Activated T-cell treated with anti-CD3 and anti-CD28 coated beads, Interleukin-2, amount 50 U/mL, for 4 hours (primary cell): ENCODE results near the gene BRDT. TPM values are rescaled to one million over a fixed set of nuclear protein-coding genes. Genes with fewer than 3 reads are reported as not detected.

ENCODE experiments used
- ATAC-seq, 2 donors: fragments of 200-7000 bp; cut with Tn5 transposase; one replicate each; pipeline ENCODE4 v1.10.0; 2021
- DNase-seq: peaks from one replicate; pipeline ENCODE4 v3.0.0-alpha.2; 2020
- H3K27me3 Mint-ChIP-seq: one replicate; pipeline ENCODE4 v1.8.0; 2021; ENCODE audit warnings: low read depth, mixed read lengths
- H3K36me3 Mint-ChIP-seq: one replicate; pipeline ENCODE4 v1.8.0; 2022; ENCODE audit warnings: mixed read lengths; ENCODE audit not compliant: insufficient read depth
- H3K4me1 Mint-ChIP-seq: one replicate; pipeline ENCODE4 v1.8.0; 2021; ENCODE audit warnings: low read depth, mixed read lengths
- H3K4me3 Mint-ChIP-seq: one replicate; pipeline ENCODE4 v1.8.0; 2021; ENCODE audit warnings: mild to moderate bottlenecking, moderate library complexity, mixed read lengths
- H3K9me3 Mint-ChIP-seq: one replicate; pipeline ENCODE4 v1.8.0; 2021; ENCODE audit warnings: mixed read lengths
- total RNA-seq, 3 donors: library from RNA; stranded (reverse); gene quantifications; one replicate each; pipeline ENCODE4 v1.2.1, GENCODE V29; 2021

The BRDT gene
- not detected for total RNA-seq

DNA sequence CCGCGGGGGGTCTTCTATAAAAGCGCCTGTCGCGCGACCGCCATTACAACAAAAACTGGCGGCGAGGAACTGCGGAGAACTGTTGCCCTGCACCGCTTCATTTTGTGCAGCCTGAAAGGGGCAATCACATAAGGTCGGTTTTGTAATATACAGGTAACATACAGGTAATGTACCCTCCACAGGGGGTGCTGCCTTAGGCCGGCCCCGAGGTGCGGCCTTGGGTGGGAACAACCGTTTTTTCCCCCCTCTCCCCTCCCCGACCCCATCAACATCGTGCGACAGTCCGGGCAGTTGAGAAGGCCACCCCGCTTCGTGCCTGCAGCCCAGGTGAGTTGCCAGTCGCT is at the start of gene BRDT:
Gene BRDT, plus strand, starts transcription at position 46 of the 344 bp plus-strand sequence. CDS start 13,354 bp downstream, outside the sequence.
- H3K36me3 Mint-ChIP-seq, result no peaks in the 10 kb centered on the region

DNA sequence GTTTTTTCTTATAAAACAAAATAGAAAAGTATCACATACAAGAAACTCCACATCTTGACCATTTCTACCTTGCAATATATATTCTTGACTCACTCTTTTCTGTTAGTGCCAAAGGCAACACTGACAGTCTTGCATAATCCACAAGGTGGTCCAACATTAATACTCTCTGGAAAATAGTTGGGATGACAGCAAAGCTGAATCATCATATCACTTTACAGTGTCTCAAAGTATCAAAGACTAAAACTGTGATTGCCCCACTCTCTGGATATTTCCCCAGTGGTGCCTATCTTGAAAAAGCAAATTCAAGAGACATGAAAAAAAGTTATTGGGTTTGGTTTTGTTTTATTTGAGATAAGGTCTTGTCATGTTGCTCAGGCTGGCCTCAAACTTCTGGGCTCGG is 48.6 kb upstream of the BRDT start:
- no peaks in the 10 kb centered on the region for H3K36me3 Mint-ChIP-seq
- ATAC-seq (no peak), DNase-seq (no peak)

More for the DNA sequence above, at the start of gene BRDT:
- no peaks in the 10 kb centered on the region for H3K9me3 Mint-ChIP-seq
- peaks cover 18% of the 10 kb centered on the region for H3K4me1 Mint-ChIP-seq
- peak within 1 kb of the TSS; percentile 54 for H3K4me3 Mint-ChIP-seq
- no peaks in the 10 kb centered on the region for H3K27me3 Mint-ChIP-seq
- DNase-seq, result no peak
- ATAC-seq, result no peak

DNA sequence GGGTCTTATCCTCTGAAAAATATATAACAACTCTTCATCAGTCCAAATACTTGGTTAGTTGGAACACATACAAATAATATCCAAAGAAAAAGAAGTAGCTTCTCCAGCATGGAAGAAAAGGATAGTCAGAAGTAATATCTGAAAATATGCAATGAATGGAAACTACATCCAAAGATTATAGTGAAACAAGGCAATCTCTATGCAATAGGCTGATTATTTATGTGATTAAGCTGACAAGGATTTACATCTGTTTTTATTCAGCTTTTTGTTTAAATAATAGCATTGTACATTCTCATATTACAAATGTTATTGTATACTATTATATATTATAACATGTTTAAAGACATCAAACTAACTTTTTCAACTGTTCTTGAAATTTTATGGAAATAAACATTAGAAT is 48.0 kb upstream of the BRDT start:
- H3K4me3 Mint-ChIP-seq, result no peak overlapping the region
- H3K9me3 Mint-ChIP-seq, result no peaks in the 10 kb centered on the region
- DNase-seq (no peak), ATAC-seq (no peak)
- H3K4me1 Mint-ChIP-seq, result peaks cover 5% of the 10 kb centered on the region
- no peaks in the 10 kb centered on the region for H3K36me3 Mint-ChIP-seq
- peaks cover 3% of the 10 kb centered on the region for H3K27me3 Mint-ChIP-seq

More for the DNA sequence above, 48.6 kb upstream of the BRDT start:
- Mint-ChIP-seq H3K4me1 (peaks cover 12% of the 10 kb centered on the region), H3K27me3 (peaks cover 3% of the 10 kb centered on the region), H3K9me3 (no peaks in the 10 kb centered on the region), H3K4me3 (no peak overlapping the region)

DNA sequence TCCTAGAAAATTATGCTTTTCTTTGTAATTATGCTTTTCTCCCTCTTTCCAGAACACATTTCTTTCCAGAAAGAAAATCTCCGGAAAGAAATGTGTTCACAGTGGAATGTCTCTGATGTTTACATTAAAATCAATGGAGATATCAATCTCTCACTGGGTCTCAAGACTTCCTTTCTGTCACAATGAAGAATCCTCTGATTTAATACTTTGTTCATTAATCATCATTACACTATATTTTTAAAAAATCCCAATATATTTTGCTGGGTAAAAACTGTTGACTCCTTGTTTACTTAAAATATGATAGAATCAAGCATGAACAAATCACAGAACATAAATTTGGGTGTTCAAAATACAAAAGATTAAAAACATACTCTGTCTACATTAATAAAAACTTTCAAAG is 36.9 kb upstream of the BRDT start:
- no peak overlapping the region for H3K4me3 Mint-ChIP-seq
- ATAC-seq, result no peak
- no peak for DNase-seq
- no peaks in the 10 kb centered on the region for H3K36me3 Mint-ChIP-seq
- H3K9me3 Mint-ChIP-seq, result no peaks in the 10 kb centered on the region
- no peaks in the 10 kb centered on the region for H3K4me1 Mint-ChIP-seq
- no peaks in the 10 kb centered on the region for H3K27me3 Mint-ChIP-seq

DNA sequence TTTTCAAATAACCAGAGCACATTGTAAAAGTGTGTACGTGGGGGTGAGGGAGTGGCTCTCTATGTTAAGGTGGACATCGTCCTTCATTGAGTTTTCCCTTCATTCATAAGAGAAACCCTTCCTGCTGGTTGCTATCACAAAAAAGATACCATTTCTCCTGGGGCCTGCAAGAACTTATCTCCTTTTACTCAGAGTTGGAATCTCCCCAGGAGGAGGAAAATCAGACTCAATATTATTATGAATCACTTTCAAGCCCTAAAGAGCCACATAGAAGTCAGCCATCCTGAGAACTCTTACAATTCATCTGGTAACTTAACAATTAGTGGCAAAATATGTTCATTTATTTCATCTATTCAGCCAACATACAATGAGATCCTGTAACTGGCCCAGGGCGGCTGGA is 36.2 kb upstream of the BRDT start:
- Mint-ChIP-seq H3K4me1 (no peaks in the 10 kb centered on the region), H3K9me3 (no peaks in the 10 kb centered on the region), H3K27me3 (no peaks in the 10 kb centered on the region), H3K36me3 (no peaks in the 10 kb centered on the region), H3K4me3 (no peak overlapping the region)
- no peak for ATAC-seq
- DNase-seq, result no peak

DNA sequence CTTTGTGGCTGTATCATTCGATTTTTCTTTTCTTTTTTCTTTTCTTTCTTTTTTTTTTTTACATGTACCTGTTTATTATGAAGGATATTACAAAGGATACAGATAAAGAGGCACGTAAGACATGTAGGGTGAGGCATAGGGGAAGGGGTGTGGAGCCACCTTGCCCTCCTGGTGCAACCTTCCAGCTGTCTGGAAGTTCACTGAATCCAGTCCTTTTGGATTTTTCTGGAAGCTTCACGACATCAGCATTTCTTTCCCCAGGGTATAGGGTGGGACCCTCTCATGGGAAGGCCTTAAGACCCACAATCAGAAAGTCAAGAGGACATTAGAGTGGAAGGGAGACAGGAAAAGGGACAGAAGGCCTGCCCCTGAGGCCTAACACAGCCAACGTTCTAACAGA is 33.2 kb upstream of the BRDT start:
- no peaks in the 10 kb centered on the region for H3K27me3 Mint-ChIP-seq
- no peak overlapping the region for H3K4me3 Mint-ChIP-seq
- DNase-seq (no peak), ATAC-seq (no peak)
- no peaks in the 10 kb centered on the region for H3K36me3 Mint-ChIP-seq
- no peaks in the 10 kb centered on the region for H3K9me3 Mint-ChIP-seq
- no peaks in the 10 kb centered on the region for H3K4me1 Mint-ChIP-seq

DNA sequence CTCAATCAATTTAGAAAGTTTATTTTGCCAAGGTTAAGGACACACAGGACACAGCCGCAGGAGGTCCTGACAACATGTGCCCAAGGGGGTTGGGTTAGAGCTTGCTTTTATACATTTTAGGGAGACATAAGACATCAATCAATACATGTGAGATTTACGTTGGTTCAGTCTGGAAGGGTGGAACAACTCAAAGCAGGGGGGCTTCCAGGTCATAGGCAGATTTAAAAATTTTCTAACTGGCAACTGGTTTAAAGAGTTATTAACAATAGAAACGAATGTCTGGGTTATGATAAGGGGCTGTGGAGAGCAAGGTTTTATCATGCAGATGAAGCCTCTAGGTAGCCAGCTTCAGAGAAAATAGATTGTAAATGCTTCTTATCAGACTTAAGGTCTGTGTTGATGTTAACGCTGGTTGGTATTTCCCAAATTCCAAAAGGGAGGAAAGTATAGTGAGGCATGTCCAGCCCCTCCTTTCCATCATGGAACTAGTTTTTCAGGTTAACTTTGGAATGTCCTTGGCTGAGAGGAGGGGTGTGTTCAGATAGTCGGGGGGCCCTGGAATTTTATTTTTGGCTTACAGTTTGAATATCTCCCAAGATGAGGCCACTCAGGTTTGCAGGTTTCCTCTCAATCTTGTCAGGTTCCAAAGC is 32.3 kb upstream of the BRDT start:
- ATAC-seq (no peak), DNase-seq (no peak)
- Mint-ChIP-seq H3K27me3 (no peaks in the 10 kb centered on the region), H3K36me3 (no peaks in the 10 kb centered on the region), H3K4me3 (no peak overlapping the region), H3K4me1 (no peaks in the 10 kb centered on the region), H3K9me3 (no peaks in the 10 kb centered on the region)

DNA sequence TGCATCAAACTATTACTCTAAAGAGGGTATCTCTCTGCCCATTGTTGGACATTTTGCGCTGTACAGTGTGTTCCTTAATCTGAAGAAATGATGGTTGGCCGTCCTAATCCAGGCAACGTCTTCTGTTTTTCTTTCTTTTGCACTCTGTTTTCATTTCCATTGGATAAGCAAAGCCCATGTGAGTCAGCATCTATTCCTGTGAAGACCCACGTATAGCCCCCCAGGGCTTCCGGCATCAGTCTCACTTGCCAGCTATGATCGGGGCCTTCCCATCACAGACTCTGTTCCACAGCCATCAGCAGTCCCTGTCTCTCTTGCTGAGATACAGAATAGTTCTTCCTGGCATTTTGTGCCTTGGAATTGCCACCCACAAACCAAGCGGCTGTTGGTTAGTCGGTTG is 29.2 kb upstream of the BRDT start:
- DNase-seq (no peak), ATAC-seq (no peak)
- H3K9me3 Mint-ChIP-seq, result no peaks in the 10 kb centered on the region
- H3K27me3 Mint-ChIP-seq, result no peaks in the 10 kb centered on the region
- peaks cover 7% of the 10 kb centered on the region for H3K4me1 Mint-ChIP-seq
- no peaks in the 10 kb centered on the region for H3K36me3 Mint-ChIP-seq
- H3K4me3 Mint-ChIP-seq, result no peak overlapping the region

DNA sequence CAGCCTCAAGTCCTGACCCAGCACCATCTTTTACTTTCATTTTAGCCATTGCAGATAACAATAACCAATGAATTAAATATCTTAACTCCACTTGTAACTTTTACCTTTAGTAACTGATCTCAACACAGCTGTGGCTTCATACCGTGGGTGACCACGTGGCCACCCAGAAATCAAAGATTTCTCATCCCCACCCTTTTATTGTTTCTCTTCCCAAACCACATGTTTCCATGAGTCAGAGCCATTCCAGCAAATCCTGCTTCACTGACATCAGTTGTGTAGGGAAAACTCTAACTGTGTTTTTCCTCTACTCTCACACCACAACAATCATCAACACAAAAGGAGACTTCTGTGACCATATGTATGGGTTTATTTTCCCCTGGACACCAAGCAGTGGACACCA is 25.1 kb upstream of the BRDT start:
- Mint-ChIP-seq H3K36me3 (no peaks in the 10 kb centered on the region), H3K4me1 (peaks cover 7% of the 10 kb centered on the region), H3K27me3 (no peaks in the 10 kb centered on the region), H3K4me3 (no peak overlapping the region), H3K9me3 (no peaks in the 10 kb centered on the region)
- DNase-seq (no peak), ATAC-seq (no peak)

DNA sequence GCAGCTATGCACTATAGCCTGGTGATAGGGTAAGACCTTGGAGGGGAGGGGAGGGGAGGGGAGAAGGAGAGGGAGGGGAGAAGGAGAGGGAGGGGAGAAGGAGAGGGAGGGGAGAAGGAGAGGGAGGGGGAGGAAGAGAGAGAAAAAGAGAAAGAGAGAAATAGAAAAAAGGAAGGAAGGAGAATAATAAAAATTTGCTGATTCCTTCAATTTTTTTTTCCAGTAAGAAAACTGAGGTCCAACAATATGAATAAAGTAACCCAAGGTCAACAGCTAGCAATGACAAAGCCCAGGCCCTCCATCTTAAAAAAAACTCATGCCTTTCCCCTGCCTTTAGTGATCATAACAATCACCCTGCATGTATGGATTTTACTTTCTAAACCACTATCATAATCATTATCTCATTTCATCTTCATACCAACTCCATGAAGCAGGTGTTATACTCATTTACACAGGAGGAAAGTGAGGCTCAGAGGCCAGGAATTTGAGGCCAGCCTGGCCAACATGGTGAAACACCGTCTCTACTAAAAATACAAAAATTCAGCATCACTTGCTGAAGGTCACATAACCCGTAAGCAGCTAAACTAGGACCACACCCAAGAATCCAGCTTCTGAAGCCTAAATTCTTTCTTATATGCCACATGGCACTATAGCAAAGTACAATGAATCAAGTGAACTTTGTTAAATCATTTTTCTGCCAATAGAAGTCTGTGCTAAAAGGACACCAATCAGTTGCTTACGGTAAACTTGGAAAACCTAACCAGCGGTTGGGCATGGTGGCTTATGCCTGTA is 23.4 kb upstream of the BRDT start:
- Mint-ChIP-seq H3K4me1 (peaks cover 7% of the 10 kb centered on the region), H3K9me3 (no peaks in the 10 kb centered on the region), H3K27me3 (no peaks in the 10 kb centered on the region), H3K36me3 (no peaks in the 10 kb centered on the region), H3K4me3 (no peak overlapping the region)
- ATAC-seq, result no peak
- no peak for DNase-seq

DNA sequence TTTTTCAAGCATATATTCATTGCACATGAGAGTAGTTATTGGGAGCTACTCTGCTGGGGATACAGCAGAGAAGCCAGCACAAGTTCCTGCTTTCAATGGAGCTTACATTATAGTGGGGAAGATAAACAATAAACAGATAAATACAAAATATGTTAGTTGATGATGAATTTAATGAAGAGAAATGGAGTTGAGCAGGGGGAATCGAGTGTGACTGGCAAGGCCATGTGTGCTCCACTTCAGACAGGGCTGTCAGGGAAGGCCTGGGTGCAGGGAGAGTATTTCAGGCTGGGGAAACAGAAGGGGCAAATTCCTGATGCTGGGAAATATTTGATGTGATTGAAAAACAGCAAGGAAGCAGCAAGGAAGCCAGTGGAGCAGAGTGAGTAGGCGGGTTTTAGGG is 21.2 kb upstream of the BRDT start:
- Mint-ChIP-seq H3K9me3 (no peaks in the 10 kb centered on the region), H3K36me3 (no peaks in the 10 kb centered on the region), H3K4me1 (peaks cover 7% of the 10 kb centered on the region), H3K4me3 (no peak overlapping the region), H3K27me3 (no peaks in the 10 kb centered on the region)
- no peak for ATAC-seq
- no peak for DNase-seq

DNA sequence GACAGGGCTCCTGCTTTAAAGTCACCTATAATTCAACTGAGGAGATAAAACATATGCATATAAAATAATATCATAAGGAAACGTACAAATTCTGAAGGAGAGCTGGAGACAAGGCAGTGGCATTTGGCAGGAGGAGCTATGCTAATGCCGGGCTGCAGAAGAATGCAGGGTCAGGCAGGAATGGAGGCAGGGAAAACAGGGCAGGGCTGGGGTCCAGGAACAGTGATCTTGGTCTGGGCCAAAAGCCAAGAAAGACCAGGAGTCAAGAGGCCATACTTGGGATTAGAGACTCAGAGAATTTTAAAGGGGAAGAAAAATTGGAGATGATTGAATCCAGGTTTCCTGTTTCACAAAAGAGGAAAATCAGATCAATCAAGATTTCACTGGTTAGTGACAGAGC is 20.0 kb upstream of the BRDT start:
- Mint-ChIP-seq H3K4me1 (peaks cover under 1% of the 10 kb centered on the region), H3K4me3 (no peak overlapping the region), H3K36me3 (no peaks in the 10 kb centered on the region), H3K27me3 (no peaks in the 10 kb centered on the region), H3K9me3 (no peaks in the 10 kb centered on the region)
- ATAC-seq (no peak), DNase-seq (no peak)

DNA sequence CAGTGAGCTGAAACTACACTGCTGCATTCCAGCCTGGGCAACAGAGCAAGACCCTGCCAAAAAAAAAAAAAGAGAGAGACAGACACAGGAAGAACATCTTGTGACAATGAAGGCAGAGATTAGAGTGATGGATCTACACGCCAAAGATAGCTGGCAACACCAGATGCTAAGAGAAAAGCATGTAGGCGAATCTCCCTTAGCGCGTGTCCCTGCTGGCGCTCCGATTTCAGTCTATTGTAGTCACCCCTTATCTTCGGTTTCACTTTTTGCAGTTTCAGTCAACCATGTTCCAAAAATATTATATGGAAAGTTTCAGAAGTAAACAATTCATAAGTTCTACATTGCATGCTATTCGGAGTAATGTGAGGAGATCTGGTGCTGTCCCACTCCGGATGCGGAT is 11.6 kb upstream of the BRDT start:
- ATAC-seq, result no peak
- no peaks in the 10 kb centered on the region for H3K27me3 Mint-ChIP-seq
- H3K4me3 Mint-ChIP-seq, result no peak overlapping the region

DNA sequence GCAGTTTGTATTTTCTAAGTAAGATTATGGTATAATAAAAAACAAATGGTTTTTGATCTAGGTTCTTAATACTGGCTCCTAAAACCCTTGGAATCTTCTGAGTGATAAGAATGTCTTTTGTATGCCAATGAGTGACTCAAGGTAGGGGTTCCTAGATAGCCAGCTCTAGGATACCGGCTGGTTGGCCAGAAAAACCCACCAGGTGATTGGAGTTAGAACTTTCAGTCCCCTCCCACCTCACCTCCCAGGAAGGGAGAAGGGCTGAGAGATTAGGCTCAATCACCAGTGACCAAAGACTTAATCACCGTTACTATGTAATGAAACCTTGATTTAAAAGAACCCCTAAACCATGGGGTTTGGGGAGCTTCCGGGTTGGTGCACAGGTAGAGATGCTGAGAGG is 8.7 kb upstream of the BRDT start:
- no peak overlapping the region for H3K4me3 Mint-ChIP-seq
- no peaks in the 10 kb centered on the region for H3K27me3 Mint-ChIP-seq
- no peaks in the 10 kb centered on the region for H3K9me3 Mint-ChIP-seq
- ATAC-seq, result no peak
- no peak for DNase-seq
- H3K4me1 Mint-ChIP-seq, result no peaks in the 10 kb centered on the region
- H3K36me3 Mint-ChIP-seq, result no peaks in the 10 kb centered on the region

More for the DNA sequence above, 11.6 kb upstream of the BRDT start:
- no peaks in the 10 kb centered on the region for H3K9me3 Mint-ChIP-seq
- DNase-seq, result no peak
- no peaks in the 10 kb centered on the region for H3K36me3 Mint-ChIP-seq
- no peaks in the 10 kb centered on the region for H3K4me1 Mint-ChIP-seq

DNA sequence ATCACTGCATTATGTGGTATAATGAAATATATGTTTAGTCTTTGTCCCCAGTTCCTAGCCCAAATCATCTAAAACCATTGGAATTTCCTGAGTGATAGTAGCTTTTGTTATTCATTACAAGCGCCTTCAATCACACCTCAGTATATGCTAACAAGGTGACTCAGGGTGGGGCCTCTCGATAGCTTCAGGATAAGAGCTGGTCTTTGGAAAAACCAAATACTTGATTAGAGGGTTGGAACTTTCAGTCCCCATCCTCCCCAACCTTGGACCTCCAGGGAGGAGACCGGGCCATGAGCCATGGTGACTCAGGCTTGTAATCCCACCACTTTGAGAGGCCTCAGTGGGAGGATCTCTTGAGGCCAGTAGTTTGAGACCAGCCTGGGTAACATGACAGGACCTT is 5.1 kb upstream of the BRDT start:
- ATAC-seq (no peak), DNase-seq (no peak)
- Mint-ChIP-seq H3K4me3 (no peak overlapping the region), H3K27me3 (no peaks in the 10 kb centered on the region), H3K4me1 (peaks cover 17% of the 10 kb centered on the region), H3K9me3 (no peaks in the 10 kb centered on the region), H3K36me3 (no peaks in the 10 kb centered on the region)
